GM19035 (cell line): Measurements from ENCODE around the gene TMBIM6.

Experiments used
- ATAC-seq: cut with Tn5 transposase; IDR thresholded peaks from one replicate; pipeline ENCODE4 v1.9.1; 2021; ENCODE audit not compliant: unreplicated experiment

Gene TMBIM6

GRCh38 chr12:49796155-49796554 is 54.8 kb downstream of the TMBIM6 start:
- no peak for ATAC-seq

GRCh38 chr12:49796606-49797448 is 55.5 kb downstream of the TMBIM6 start:
- ATAC-seq: no peak

- no peak for ATAC-seq
Measured at GRCh38 chr12:49797449-49797776, 56.1 kb downstream of the TMBIM6 start.

- no peak for ATAC-seq
Measured at GRCh38 chr12:49798248-49798647, 56.9 kb downstream of the TMBIM6 start.

- ATAC-seq: no peak
Measured at GRCh38 chr12:49798934-49799333, 57.6 kb downstream of the TMBIM6 start.

GRCh38 chr12:49800421-49801140 is 59.2 kb downstream of the TMBIM6 start:
- ATAC-seq: no peak

GRCh38 chr12:49801141-49802063 is 60.0 kb downstream of the TMBIM6 start:
- no peak for ATAC-seq

- no peak for ATAC-seq
Measured at GRCh38 chr12:49803693-49804450, 62.5 kb downstream of the TMBIM6 start.

- no peak for ATAC-seq
Measured at GRCh38 chr12:49804821-49805220, 63.5 kb downstream of the TMBIM6 start.

GRCh38 chr12:49805409-49805808 is 64.1 kb downstream of the TMBIM6 start:
- no peak for ATAC-seq

- no peak for ATAC-seq
Measured at GRCh38 chr12:49806321-49806813, 65.0 kb downstream of the TMBIM6 start.

- no peak for ATAC-seq
Measured at GRCh38 chr12:49806877-49807276, 65.5 kb downstream of the TMBIM6 start.

- ATAC-seq: no peak
Measured at GRCh38 chr12:49807991-49808580, 66.7 kb downstream of the TMBIM6 start.

GRCh38 chr12:49808686-49809380 is 67.5 kb downstream of the TMBIM6 start:
- ATAC-seq: no peak

GRCh38 chr12:49809381-49809905 is 68.1 kb downstream of the TMBIM6 start:
- ATAC-seq: no peak

- ATAC-seq: no peak
Measured at GRCh38 chr12:49809906-49810389, 68.6 kb downstream of the TMBIM6 start.

- no peak for ATAC-seq
Measured at GRCh38 chr12:49811136-49811535, 69.8 kb downstream of the TMBIM6 start.

- ATAC-seq: no peak
Measured at GRCh38 chr12:49811961-49812401, 70.6 kb downstream of the TMBIM6 start.

- ATAC-seq: no peak
Measured at GRCh38 chr12:49813131-49813530, 71.8 kb downstream of the TMBIM6 start.
